Fibroblast of gingiva (primary cell): Measurements from ENCODE around the gene TRIM3.

Source experiments
- DNase-seq: peaks from one replicate; pipeline ENCODE4 v3.0.0-alpha.2; 2011; ENCODE audit warnings: low read depth

The TRIM3 gene

DNA sequence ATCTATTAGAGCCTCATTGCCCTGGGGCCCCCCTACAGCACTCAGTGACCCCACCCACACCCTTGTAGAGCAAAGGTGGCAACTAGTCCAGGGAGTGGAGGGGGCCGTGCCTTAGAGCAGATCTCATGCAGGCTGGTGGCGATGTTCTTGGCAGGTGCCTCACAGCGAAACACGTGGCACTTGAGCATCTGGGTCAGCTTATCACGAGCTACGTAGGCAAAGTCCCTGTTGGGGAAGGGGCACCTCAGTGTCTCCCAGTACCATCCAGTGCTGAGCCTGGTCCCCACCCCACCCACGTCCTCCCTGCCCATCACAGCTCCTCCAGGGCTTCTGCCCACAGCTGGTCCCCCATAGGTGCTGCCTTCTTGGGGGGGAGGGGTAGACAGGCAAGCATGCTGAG lies 72.3 kb downstream of the TRIM3 start:
- DNase-seq = no peak

DNA sequence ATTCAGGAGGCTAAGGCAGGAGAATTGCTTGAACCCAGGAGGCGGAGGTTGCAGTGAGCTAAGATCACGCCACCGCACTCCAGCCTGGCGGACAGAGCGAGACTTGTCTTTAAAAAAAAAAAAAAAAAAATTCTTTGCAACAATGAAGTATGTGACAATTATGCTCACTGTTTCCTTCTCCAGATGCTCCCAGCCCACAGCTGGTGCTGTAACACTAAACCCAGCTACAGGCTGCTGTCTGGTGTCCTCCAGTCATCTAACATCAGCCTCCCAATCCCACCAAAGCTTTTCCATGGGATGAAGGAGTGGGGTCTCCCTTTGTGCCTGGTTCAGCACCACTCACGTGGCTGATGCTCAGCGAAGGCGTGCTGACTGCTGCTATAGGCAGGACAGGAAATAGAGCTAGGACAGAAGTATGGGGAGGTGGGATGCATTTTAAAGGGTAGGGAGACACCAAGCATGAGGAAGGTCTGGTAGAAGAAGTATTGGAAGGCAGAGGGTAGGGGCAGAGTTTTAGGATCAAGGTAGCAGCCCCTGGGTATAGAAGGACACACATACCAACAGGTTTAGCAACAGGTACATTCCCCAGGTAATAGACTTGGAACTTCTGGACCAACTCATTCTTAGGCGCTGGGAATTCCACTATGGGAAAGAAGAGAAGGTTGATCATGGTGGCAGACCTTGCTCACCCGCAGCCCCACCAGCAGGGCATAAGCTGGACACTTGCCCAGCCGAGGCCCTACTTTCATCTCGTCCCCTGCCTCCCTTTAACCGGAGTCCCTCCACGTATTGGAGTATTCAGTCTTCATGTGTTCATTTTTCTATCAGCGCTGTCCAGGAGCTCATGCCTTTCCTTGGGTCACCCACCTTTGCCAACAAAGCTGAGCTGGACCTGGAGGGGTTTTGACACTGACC lies 73.1 kb downstream of the TRIM3 start:
- DNase-seq = no peak
